PFSK-1 (cell line): ENCODE data around the gene CPOX.

Experiments used
- FOXP2 ChIP-seq: optimal IDR thresholded peaks from 2 replicates; pipeline ENCODE3; 2011; ENCODE audit warnings: borderline replicate concordance, control low read depth, inconsistent platforms; ENCODE audit not compliant: insufficient read depth; ENCODE audit errors: extremely low read length, extremely low read depth
- POLR2AphosphoS5 ChIP-seq: IDR thresholded peaks from 2 replicates; pipeline ENCODE4 v1.6.1; 2012; ENCODE audit warnings: low read depth, mild to moderate bottlenecking, control low read depth, low read length, moderate library complexity
- SIN3A ChIP-seq: IDR thresholded peaks from 2 replicates; pipeline ENCODE4 v1.6.1; 2012; ENCODE audit warnings: mild to moderate bottlenecking, low read length, moderate library complexity, borderline replicate concordance; ENCODE audit not compliant: insufficient read depth
- TAF1 ChIP-seq: IDR thresholded peaks from 2 replicates; pipeline ENCODE4 v1.6.1; 2012; ENCODE audit warnings: low read length, control low read depth, borderline replicate concordance; ENCODE audit not compliant: insufficient read depth
- TF ChIP-seq, protein P1 (sequence below), 2 experiments: IDR thresholded peaks; 2 replicates each; pipeline versions ENCODE4 v1.6.1 to v1.8.0; 2011 to 2012; ENCODE audit warnings: low read depth in 2 of 2, low read length in 2 of 2, control low read depth in 1 of 2, inconsistent platforms in 1 of 2, mild to moderate bottlenecking in 1 of 2, moderate library complexity in 1 of 2; ENCODE audit not compliant: insufficient read depth in 1 of 2

DNA sequence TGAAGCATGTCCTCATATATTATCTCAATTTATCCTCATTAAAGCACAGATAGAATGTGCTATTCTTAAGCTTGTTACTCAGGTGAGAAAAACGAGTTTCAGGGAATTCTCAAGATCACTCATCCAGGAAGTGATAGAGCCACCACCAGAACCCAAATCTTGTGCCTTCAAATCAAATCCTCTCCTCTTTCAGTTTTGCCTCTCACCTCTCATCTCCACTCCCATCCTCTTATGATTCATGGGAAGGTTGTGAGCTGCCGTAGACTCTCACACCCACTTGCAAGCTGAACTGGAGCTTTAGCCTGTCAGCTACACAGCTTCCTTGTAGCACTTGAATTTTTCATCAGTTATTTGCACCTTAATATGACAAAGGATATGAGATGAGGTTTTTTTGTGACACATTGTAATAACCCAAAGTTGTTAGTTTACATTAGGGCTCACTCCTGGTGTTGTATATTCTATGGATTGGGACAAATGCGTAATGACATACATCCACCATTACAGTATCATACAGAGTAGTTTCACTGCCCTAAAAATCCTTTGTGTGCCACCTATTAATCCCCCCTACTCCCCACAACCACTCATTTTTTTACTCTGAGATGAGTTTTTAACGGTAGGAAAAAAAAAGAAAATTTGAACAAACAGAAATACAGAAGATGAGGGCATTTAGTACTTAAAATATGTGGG, 35.9 kb downstream of the CPOX start:
- TF ChIP-seq, protein P1, sequence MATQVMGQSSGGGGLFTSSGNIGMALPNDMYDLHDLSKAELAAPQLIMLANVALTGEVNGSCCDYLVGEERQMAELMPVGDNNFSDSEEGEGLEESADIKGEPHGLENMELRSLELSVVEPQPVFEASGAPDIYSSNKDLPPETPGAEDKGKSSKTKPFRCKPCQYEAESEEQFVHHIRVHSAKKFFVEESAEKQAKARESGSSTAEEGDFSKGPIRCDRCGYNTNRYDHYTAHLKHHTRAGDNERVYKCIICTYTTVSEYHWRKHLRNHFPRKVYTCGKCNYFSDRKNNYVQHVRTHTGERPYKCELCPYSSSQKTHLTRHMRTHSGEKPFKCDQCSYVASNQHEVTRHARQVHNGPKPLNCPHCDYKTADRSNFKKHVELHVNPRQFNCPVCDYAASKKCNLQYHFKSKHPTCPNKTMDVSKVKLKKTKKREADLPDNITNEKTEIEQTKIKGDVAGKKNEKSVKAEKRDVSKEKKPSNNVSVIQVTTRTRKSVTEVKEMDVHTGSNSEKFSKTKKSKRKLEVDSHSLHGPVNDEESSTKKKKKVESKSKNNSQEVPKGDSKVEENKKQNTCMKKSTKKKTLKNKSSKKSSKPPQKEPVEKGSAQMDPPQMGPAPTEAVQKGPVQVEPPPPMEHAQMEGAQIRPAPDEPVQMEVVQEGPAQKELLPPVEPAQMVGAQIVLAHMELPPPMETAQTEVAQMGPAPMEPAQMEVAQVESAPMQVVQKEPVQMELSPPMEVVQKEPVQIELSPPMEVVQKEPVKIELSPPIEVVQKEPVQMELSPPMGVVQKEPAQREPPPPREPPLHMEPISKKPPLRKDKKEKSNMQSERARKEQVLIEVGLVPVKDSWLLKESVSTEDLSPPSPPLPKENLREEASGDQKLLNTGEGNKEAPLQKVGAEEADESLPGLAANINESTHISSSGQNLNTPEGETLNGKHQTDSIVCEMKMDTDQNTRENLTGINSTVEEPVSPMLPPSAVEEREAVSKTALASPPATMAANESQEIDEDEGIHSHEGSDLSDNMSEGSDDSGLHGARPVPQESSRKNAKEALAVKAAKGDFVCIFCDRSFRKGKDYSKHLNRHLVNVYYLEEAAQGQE (IDR thresholded peaks at IDR 0.05; ENCODE audit: insufficient read depth in 1 of 2, low read depth in 2 of 2, low read length in 2 of 2), result no peak
- TF ChIP-seq SIN3A, result no peak
- no peak for TF ChIP-seq POLR2AphosphoS5
- no peak for TF ChIP-seq TAF1
- no peak for TF ChIP-seq FOXP2
